Suprapubic skin (tissue), 4 donors: Measurements from ENCODE around the gene ATF7.

Experiments used
- CTCF ChIP-seq, 2 donors: fragments of 200-600 bp in 1 of 2; fragments of 450-650 bp in 1 of 2; sonication (generic) in 1 of 2; IDR thresholded peaks; one replicate each; pipeline ENCODE4 v1.5.1; 2016 to 2019; ENCODE audit warnings: antibody characterized with exemption in 2 of 2, mild to moderate bottlenecking in 1 of 2, moderate library complexity in 1 of 2
- EP300 ChIP-seq: sonication (generic); formaldehyde crosslinking; IDR thresholded peaks from one replicate; pipeline ENCODE4 v1.6.1; 2017; ENCODE audit warnings: antibody characterized with exemption
- POLR2AphosphoS5 ChIP-seq, 3 donors: sonication (generic); formaldehyde crosslinking; IDR thresholded peaks; one replicate each; pipeline ENCODE4 v1.6.1; 2017; ENCODE audit warnings: antibody characterized with exemption in 3 of 3

GRCh38 chr12:53483225-53483978 lies 142.8 kb downstream of the ATF7 start:
- TF ChIP-seq EP300 (no peak), CTCF (IDR thresholded peaks at IDR 0.05) (no peak), POLR2AphosphoS5 (IDR thresholded peaks at IDR 0.05) (no peak)
